T-cell (primary cell): ENCODE measurements around the gene BPIFB2. TPM values are rescaled to one million over a fixed set of nuclear protein-coding genes. Genes with fewer than 3 reads are reported as not detected.

Source experiments
- ATAC-seq, 4 experiments: fragments of 200-7000 bp in 3 of 4; fragments of 150-1000 bp in 1 of 4; cut with Tn5 transposase; replicated peaks in 1 of 4; 1 replicate in 3 of 4; 2 replicates in 1 of 4; pipeline ENCODE4 v1.10.0; 2021; ENCODE audit warnings: moderate library complexity in 3 of 4, mild to moderate bottlenecking in 2 of 4, moderate number of reproducible peaks in 1 of 4
- CTCF ChIA-PET, 2 donors: fragments of 300-600 bp; sonication (Branson Sonifier 250); formaldehyde crosslinking; loops; one replicate each; lab custom pipeline; 2022; ENCODE audit warnings: antibody characterized with exemption in 2 of 2; lab: Charles Lee
- POLR2A ChIA-PET, 2 donors: fragments of 300-600 bp; sonication (Branson Sonifier 250); formaldehyde crosslinking; loops; one replicate each; lab custom pipeline; 2022; ENCODE audit warnings: antibody characterized with exemption in 2 of 2; lab: Charles Lee
- DNase-seq, 35 experiments: peaks; one replicate each; pipeline versions ENCODE4 v3.0.0 to v3.0.0-alpha.2; 2013 to 2023
- H3K27ac ChIP-seq: one replicate; pipeline ENCODE4 v1.5.1; 2013; ENCODE audit warnings: low read length
- H3K27me3 ChIP-seq, 2 experiments: replicated peaks in 1 of 2; 1 replicate in 1 of 2; 2 replicates in 1 of 2; pipeline versions ENCODE4 v1.6.1 to v1.7.0; 2013; ENCODE audit warnings: low read length in 1 of 2, mixed read lengths in 1 of 2; ENCODE audit not compliant: control insufficient read depth in 2 of 2, insufficient read depth in 2 of 2; ENCODE audit errors: extremely low read depth in 1 of 2
- H3K36me3 ChIP-seq, 2 donors: 1 replicate in 1 of 2; 2 replicates in 1 of 2; pipeline versions ENCODE4 v1.6.1 to v1.7.0; 2013; ENCODE audit warnings: low read length in 1 of 2; ENCODE audit not compliant: control insufficient read depth in 2 of 2, insufficient read depth in 1 of 2; ENCODE audit errors: extremely low read depth in 1 of 2
- H3K4me1 ChIP-seq, 2 experiments: 1 replicate in 1 of 2; 2 replicates in 1 of 2; pipeline versions ENCODE4 v1.6.1 to v1.7.0; 2013; ENCODE audit warnings: low read length in 2 of 2, mixed read lengths in 1 of 2; ENCODE audit not compliant: insufficient read depth in 2 of 2, control insufficient read depth in 1 of 2; ENCODE audit errors: extremely low read depth in 1 of 2
- H3K4me3 ChIP-seq, 2 donors: 1 replicate in 1 of 2; 2 replicates in 1 of 2; pipeline versions ENCODE4 v1.5.1 to v1.7.0; 2013; ENCODE audit warnings: mild to moderate bottlenecking in 2 of 2, low read length in 1 of 2, moderate library complexity in 1 of 2; ENCODE audit not compliant: control insufficient read depth in 1 of 2; ENCODE audit errors: extremely low read depth in 1 of 2
- H3K9me3 ChIP-seq: 2 replicates; pipeline ENCODE4 v1.7.0; 2013
- H3K27ac Mint-ChIP-seq, 2 donors: one replicate each; pipeline ENCODE4 v1.8.0; 2020 to 2021; ENCODE audit warnings: mild to moderate bottlenecking in 2 of 2, mixed read lengths in 2 of 2
- H3K27me3 Mint-ChIP-seq, 2 donors: one replicate each; pipeline ENCODE4 v1.8.0; 2021 to 2022; ENCODE audit warnings: mixed read lengths in 2 of 2
- H3K36me3 Mint-ChIP-seq: one replicate; pipeline ENCODE4 v1.8.0; 2021; ENCODE audit warnings: mixed read lengths
- H3K4me1 Mint-ChIP-seq, 3 donors: one replicate each; pipeline ENCODE4 v1.8.0; 2020 to 2022; ENCODE audit warnings: mixed read lengths in 3 of 3, mild to moderate bottlenecking in 1 of 3
- H3K4me3 Mint-ChIP-seq, 3 donors: one replicate each; pipeline ENCODE4 v1.8.0; 2020 to 2022; ENCODE audit warnings: mild to moderate bottlenecking in 3 of 3, mixed read lengths in 3 of 3, moderate library complexity in 3 of 3
- H3K9me3 Mint-ChIP-seq, 3 donors: one replicate each; pipeline ENCODE4 v1.8.0; 2020 to 2022; ENCODE audit warnings: mixed read lengths in 3 of 3
- WGBS: methylation state at CpG from one replicate; pipeline ENCODE4 v1.1.5; 2013; ENCODE audit warnings: missing lambda C conversion rate; ENCODE audit not compliant: insufficient coverage; 5-methylcytosine and 5-hydroxymethylcytosine counted together
- total RNA-seq, 35 experiments: library from RNA in 6 of 35; stranded (reverse) in 6 of 35; fragments of 120-200 nt in 1 of 35; gene quantifications; one replicate each; pipeline versions ENCODE4 v1.2.1 to v1.2.4 and lab custom pipeline; 2013 to 2026

The BPIFB2 gene
- total RNA-seq, 5 donors from 2014 or later (not counting 1 experiment from before 2014, with no cell fraction given), result 0.16 to 0.29 (median 0.22) TPM; not detected in 2

GRCh38 chr20:33068251-33068939 is 60.9 kb downstream of the BPIFB2 start:
- POLR2A ChIA-PET, result no interaction called here
- H3K36me3 Mint-ChIP-seq, result no peaks in the 10 kb centered on the region
- CTCF ChIA-PET, result interaction anchor here in 1 of 2 donors (0.6 to 0.7 kb wide), 2 partner anchors 9 to 316 kb away, joined by 4 to 5 read pairs; no protein-coding TSS in a partner anchor
- ATAC-seq (no peak), DNase-seq (no peak)
- no peaks in the 10 kb centered on the region for H3K36me3 ChIP-seq
- peaks cover 0 to 3% of the 10 kb centered on the region in 2 experiments for H3K4me1 ChIP-seq
- H3K9me3 Mint-ChIP-seq, result no peaks in the 10 kb centered on the region
- H3K27me3 Mint-ChIP-seq, result no peaks in the 10 kb centered on the region
- H3K4me3 ChIP-seq, result no peak overlapping the region
- no peaks in the 10 kb centered on the region for H3K9me3 ChIP-seq
- no peak overlapping the region for H3K4me3 Mint-ChIP-seq
- H3K4me1 Mint-ChIP-seq, result peaks cover 6 to 31% (median 9%) of the 10 kb centered on the region in 3 donors
- no peaks in the 10 kb centered on the region for H3K27me3 ChIP-seq
- H3K27ac ChIP-seq, result no peak overlapping the region
- no peak overlapping the region for H3K27ac Mint-ChIP-seq
- WGBS, result 75% methylated on average over 10 of the region's 12 CpGs

GRCh38 chr20:33069673-33070072 is 62.2 kb downstream of the BPIFB2 start:
- ATAC-seq (no peak), DNase-seq (no peak)
- H3K36me3 Mint-ChIP-seq, result no peaks in the 10 kb centered on the region
- Histone ChIP-seq H3K4me3 (no peak overlapping the region), H3K4me1 (peaks cover 0 to 3% of the 10 kb centered on the region in 2 experiments), H3K36me3 (no peaks in the 10 kb centered on the region), H3K9me3 (no peaks in the 10 kb centered on the region), H3K27me3 (no peaks in the 10 kb centered on the region), H3K27ac (no peak overlapping the region)
- ChIA-PET CTCF (no interaction called here), POLR2A (no interaction called here)
- WGBS, result 94% methylated on average over 9 of the region's 9 CpGs
- no peaks in the 10 kb centered on the region for H3K9me3 Mint-ChIP-seq
- no peak overlapping the region for H3K4me3 Mint-ChIP-seq
- H3K4me1 Mint-ChIP-seq, result peaks cover 6 to 38% (median 9%) of the 10 kb centered on the region in 3 donors
- no peak overlapping the region for H3K27ac Mint-ChIP-seq
- H3K27me3 Mint-ChIP-seq, result no peaks in the 10 kb centered on the region

- no peaks in the 10 kb centered on the region for H3K36me3 Mint-ChIP-seq
- no peaks in the 10 kb centered on the region for H3K9me3 Mint-ChIP-seq
- H3K27ac ChIP-seq, result no peak overlapping the region
- no peak overlapping the region for H3K27ac Mint-ChIP-seq
- H3K36me3 ChIP-seq, result no peaks in the 10 kb centered on the region
- H3K4me3 Mint-ChIP-seq, result no peak overlapping the region
- ChIA-PET CTCF (no interaction called here), POLR2A (no interaction called here)
- no peak for ATAC-seq
- no peak for DNase-seq
- H3K9me3 ChIP-seq, result no peaks in the 10 kb centered on the region
- WGBS, result 93% methylated on average over 16 of the region's 19 CpGs
- H3K4me1 ChIP-seq, result peaks cover 0 to 3% of the 10 kb centered on the region in 2 experiments
- peaks cover 6 to 39% (median 9%) of the 10 kb centered on the region in 3 donors for H3K4me1 Mint-ChIP-seq
- H3K4me3 ChIP-seq, result no peak overlapping the region
- H3K27me3 Mint-ChIP-seq, result no peaks in the 10 kb centered on the region
- H3K27me3 ChIP-seq, result no peaks in the 10 kb centered on the region
Observed at GRCh38 chr20:33070111-33071053, 62.9 kb downstream of the BPIFB2 start.

- H3K36me3 ChIP-seq, result no peaks in the 10 kb centered on the region
- DNase-seq (no peak), ATAC-seq (no peak)
- ChIA-PET CTCF (interaction anchor here in 1 of 2 donors (0.6 kb wide), 2 partner anchors 168 to 624 kb away, joined by 3 read pairs; no protein-coding TSS in a partner anchor), POLR2A (no interaction called here)
- no peak overlapping the region for H3K27ac ChIP-seq
- H3K27me3 ChIP-seq, result no peaks in the 10 kb centered on the region
- no peaks in the 10 kb centered on the region for H3K9me3 Mint-ChIP-seq
- no peak overlapping the region for H3K4me3 ChIP-seq
- H3K27ac Mint-ChIP-seq, result no peak overlapping the region
- WGBS, result no CpG with 5 or more reads among the region's 5 CpGs
- H3K4me1 Mint-ChIP-seq, result peaks cover 6 to 42% (median 9%) of the 10 kb centered on the region in 3 donors
- H3K4me1 ChIP-seq, result peaks cover 0 to 3% of the 10 kb centered on the region in 2 experiments
- H3K9me3 ChIP-seq, result no peaks in the 10 kb centered on the region
- H3K27me3 Mint-ChIP-seq, result no peaks in the 10 kb centered on the region
- H3K4me3 Mint-ChIP-seq, result no peak overlapping the region
- H3K36me3 Mint-ChIP-seq, result no peaks in the 10 kb centered on the region
Observed at GRCh38 chr20:33071198-33071597, 63.7 kb downstream of the BPIFB2 start.

- ChIA-PET CTCF (no interaction called here), POLR2A (no interaction called here)
- no peak overlapping the region for H3K4me3 Mint-ChIP-seq
- H3K4me1 ChIP-seq, result peaks cover 0 to 6% of the 10 kb centered on the region in 2 experiments
- ATAC-seq (no peak), DNase-seq (no peak)
- H3K27ac Mint-ChIP-seq, result no peak overlapping the region
- WGBS, result 100% methylated on average over 2 of the region's 4 CpGs
- no peak overlapping the region for H3K4me3 ChIP-seq
- H3K9me3 ChIP-seq, result no peaks in the 10 kb centered on the region
- H3K4me1 Mint-ChIP-seq, result peaks cover 6 to 38% (median 12%) of the 10 kb centered on the region in 3 donors
- H3K36me3 Mint-ChIP-seq, result no peaks in the 10 kb centered on the region
- no peaks in the 10 kb centered on the region for H3K27me3 Mint-ChIP-seq
- H3K27ac ChIP-seq, result no peak overlapping the region
- H3K27me3 ChIP-seq, result peaks cover 0 to 5% of the 10 kb centered on the region in 2 experiments
- H3K36me3 ChIP-seq, result no peaks in the 10 kb centered on the region
- no peaks in the 10 kb centered on the region for H3K9me3 Mint-ChIP-seq
Observed at GRCh38 chr20:33072362-33072761, 64.9 kb downstream of the BPIFB2 start.

- Mint-ChIP-seq H3K9me3 (no peaks in the 10 kb centered on the region), H3K4me1 (peaks cover 5 to 33% (median 11%) of the 10 kb centered on the region in 3 donors), H3K27me3 (no peaks in the 10 kb centered on the region), H3K27ac (no peak overlapping the region), H3K4me3 (no peak overlapping the region), H3K36me3 (no peaks in the 10 kb centered on the region)
- ATAC-seq, result no peak
- Histone ChIP-seq H3K4me1 (peaks cover 0 to 6% of the 10 kb centered on the region in 2 experiments), H3K27me3 (peaks cover 0 to 5% of the 10 kb centered on the region in 2 experiments), H3K4me3 (no peak overlapping the region), H3K9me3 (no peaks in the 10 kb centered on the region), H3K27ac (no peak overlapping the region), H3K36me3 (no peaks in the 10 kb centered on the region)
- CTCF ChIA-PET, result no interaction called here
- WGBS, result 71% methylated on average over 1 of the region's 2 CpGs
- POLR2A ChIA-PET, result no interaction called here
- DNase-seq, result no peak
Observed at GRCh38 chr20:33072813-33073212, 65.3 kb downstream of the BPIFB2 start.
